ENCODE data around the gene WNK2. TPM values are rescaled to one million over a fixed set of nuclear protein-coding genes. Genes with fewer than 3 reads are reported as not detected.

The WNK2 gene
- total and polyA plus RNA-seq, 2 of the 4 experiments (the other 2 are of a cell fraction) = not detected

DNA sequence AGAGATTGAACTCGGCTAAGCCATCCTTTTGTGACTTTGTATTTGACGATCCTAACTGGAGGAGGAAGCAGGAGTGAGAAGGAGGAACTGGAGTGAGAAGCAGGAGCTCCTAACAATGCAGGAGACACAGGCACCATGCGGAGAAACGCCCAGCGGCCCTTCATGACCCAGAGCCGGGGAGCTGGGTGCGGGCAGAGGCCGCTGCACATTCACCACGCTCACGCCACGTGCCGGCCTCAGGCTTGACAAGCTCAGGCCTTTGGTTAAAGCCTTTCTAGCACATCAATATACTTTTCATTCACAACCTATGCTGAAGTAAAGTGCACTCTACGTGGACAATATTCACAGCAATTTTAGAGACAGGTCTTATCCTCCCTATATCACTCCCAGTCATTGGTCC lies 142.7 kb downstream of the WNK2 start:
- H3K4ac ChIP-seq (ENCODE audit: low read depth, low read length) = no peak overlapping the region
- CTCF ChIA-PET = no interaction called here
- no peaks in the 10 kb centered on the region for H3K4me1 ChIP-seq (ENCODE audit: control insufficient read depth, insufficient read depth, low read length)
- no peak overlapping the region for H2AK5ac ChIP-seq (ENCODE audit: low read depth, low read length)
- H3K79me1 ChIP-seq (ENCODE audit: low read depth in 1 of 2, low read length in 2 of 2) = no peaks in the 10 kb centered on the region
- H3K9me1 ChIP-seq (ENCODE audit: insufficient read depth, low read length) = no peaks in the 10 kb centered on the region
- in situ Hi-C loops (cut with MboI; ENCODE audit: low sequenced_read_pairs) (no loop called here), intact Hi-C loops (cut with micrococcal nuclease) (no loop called here), dilution Hi-C loops (cut with HindIII; ENCODE audit: low sequenced_read_pairs, unreplicated experiment) (no loop called here)
- no peak overlapping the region for H4K91ac ChIP-seq (ENCODE audit: insufficient read depth, low read depth, low read length)
- H4K5ac ChIP-seq (ENCODE audit: low read depth, low read length) = no peak overlapping the region
- no peak overlapping the region for H2BK120ac ChIP-seq (ENCODE audit: low read depth, low read length)
- H3K4me3 ChIP-seq (ENCODE audit: insufficient read depth, low read depth, low read length) = no peak overlapping the region
- no peaks in the 10 kb centered on the region for H3K9me3 ChIP-seq (ENCODE audit: control insufficient read depth, insufficient read depth, low read length)
- DNase-seq (no peak), ATAC-seq (ENCODE audit: low read depth) (no peak)
- no peak overlapping the region for H3K23ac ChIP-seq (ENCODE audit: low read depth, low read length)
- H3K4me2 ChIP-seq (ENCODE audit: low read depth, low read length) = no peak overlapping the region
- no peaks in the 10 kb centered on the region for H3K36me3 ChIP-seq (ENCODE audit: control insufficient read depth, insufficient read depth, low read length)
- H3K9ac ChIP-seq (ENCODE audit: low read depth, low read length) = no peak overlapping the region
- H4K8ac ChIP-seq (ENCODE audit: low read depth in 2 of 2, low read length in 2 of 2) = no peak overlapping the region
- no peaks in the 10 kb centered on the region; the same call in 1 of the 2 replicates for H3K27me3 ChIP-seq (ENCODE audit: control insufficient read depth, insufficient read depth, low read length)
- POLR2A ChIA-PET (ENCODE audit: unreplicated experiment) = no interaction called here
- H3K27ac ChIP-seq (ENCODE audit: insufficient read depth, low read length) = no peak overlapping the region
- 61% methylated on average over 2 of the region's 13 CpGs; no CpG with 5 or more reads in 1 of the 2 experiments for WGBS, 2 experiments (ENCODE audit: extremely low coverage in 2 of 2, insufficient read length in 1 of 2)
- H2AFZ ChIP-seq (replicated peaks; ENCODE audit: low read length, poor library complexity) = no peak overlapping the region
- no peaks in the 10 kb centered on the region for H4K20me1 ChIP-seq (ENCODE audit: insufficient read depth, low read length)
- no peak overlapping the region for H2BK20ac ChIP-seq (ENCODE audit: low read depth, low read length)
- no peak overlapping the region for H3K18ac ChIP-seq (ENCODE audit: low read depth, low read length)
- BruUV-seq (replicated peaks) = no TSS peak
- no peak overlapping the region for H2AK9ac ChIP-seq (replicated peaks; ENCODE audit: low read depth, low read length, poor library complexity)
- no peak overlapping the region for H2BK15ac ChIP-seq (ENCODE audit: low read depth, low read length)
- no peak overlapping the region for H3K14ac ChIP-seq (replicated peaks; ENCODE audit: low read depth, low read length)
- TF ChIP-seq CHD1 (IDR thresholded peaks at IDR 0.05; ENCODE audit: low read depth, low read length) (no peak), CEBPB (IDR thresholded peaks at IDR 0.05; ENCODE audit: low read depth, low read length) (no peak), POLR2A (IDR thresholded peaks at IDR 0.05; ENCODE audit: low read depth, low read length) (no peak), RFX5 (IDR thresholded peaks at IDR 0.05; ENCODE audit: low read depth, low read length) (no peak), MAFK (IDR thresholded peaks at IDR 0.05; ENCODE audit: low read depth, low read length) (no peak), SMC3 (IDR thresholded peaks at IDR 0.05; ENCODE audit: low read depth, low read length) (no peak), NFE2L2 (IDR thresholded peaks at IDR 0.05; ENCODE audit: low read depth, low read length) (no peak), FOS (IDR thresholded peaks at IDR 0.05; ENCODE audit: low read depth, low read length) (no peak), MAZ (IDR thresholded peaks at IDR 0.05; ENCODE audit: borderline replicate concordance, low read depth, low read length) (no peak)
- TF ChIP-seq, protein P1, sequence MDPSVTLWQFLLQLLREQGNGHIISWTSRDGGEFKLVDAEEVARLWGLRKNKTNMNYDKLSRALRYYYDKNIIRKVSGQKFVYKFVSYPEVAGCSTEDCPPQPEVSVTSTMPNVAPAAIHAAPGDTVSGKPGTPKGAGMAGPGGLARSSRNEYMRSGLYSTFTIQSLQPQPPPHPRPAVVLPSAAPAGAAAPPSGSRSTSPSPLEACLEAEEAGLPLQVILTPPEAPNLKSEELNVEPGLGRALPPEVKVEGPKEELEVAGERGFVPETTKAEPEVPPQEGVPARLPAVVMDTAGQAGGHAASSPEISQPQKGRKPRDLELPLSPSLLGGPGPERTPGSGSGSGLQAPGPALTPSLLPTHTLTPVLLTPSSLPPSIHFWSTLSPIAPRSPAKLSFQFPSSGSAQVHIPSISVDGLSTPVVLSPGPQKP (IDR thresholded peaks at IDR 0.05; ENCODE audit: borderline replicate concordance, low read depth, low read length) = no peak
- TF ChIP-seq, protein P2, sequence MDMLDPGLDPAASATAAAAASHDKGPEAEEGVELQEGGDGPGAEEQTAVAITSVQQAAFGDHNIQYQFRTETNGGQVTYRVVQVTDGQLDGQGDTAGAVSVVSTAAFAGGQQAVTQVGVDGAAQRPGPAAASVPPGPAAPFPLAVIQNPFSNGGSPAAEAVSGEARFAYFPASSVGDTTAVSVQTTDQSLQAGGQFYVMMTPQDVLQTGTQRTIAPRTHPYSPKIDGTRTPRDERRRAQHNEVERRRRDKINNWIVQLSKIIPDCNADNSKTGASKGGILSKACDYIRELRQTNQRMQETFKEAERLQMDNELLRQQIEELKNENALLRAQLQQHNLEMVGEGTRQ (IDR thresholded peaks at IDR 0.05; ENCODE audit: low read depth, low read length) = no peak
- H2BK5ac ChIP-seq (ENCODE audit: low read depth, low read length, poor library complexity, severe bottlenecking) = no peak overlapping the region
- no peak overlapping the region for H3K56ac ChIP-seq (ENCODE audit: extremely low read depth, insufficient read depth, low read length)

Data from IMR-90 (cell line).